ENCODE data around the gene OLAH. TPM values are rescaled to one million over a fixed set of nuclear protein-coding genes. Genes with fewer than 3 reads are reported as not detected.

The OLAH gene
- total RNA-seq, 6 experiments from 2014 or later, result 1.2 TPM; not detected in 5

DNA sequence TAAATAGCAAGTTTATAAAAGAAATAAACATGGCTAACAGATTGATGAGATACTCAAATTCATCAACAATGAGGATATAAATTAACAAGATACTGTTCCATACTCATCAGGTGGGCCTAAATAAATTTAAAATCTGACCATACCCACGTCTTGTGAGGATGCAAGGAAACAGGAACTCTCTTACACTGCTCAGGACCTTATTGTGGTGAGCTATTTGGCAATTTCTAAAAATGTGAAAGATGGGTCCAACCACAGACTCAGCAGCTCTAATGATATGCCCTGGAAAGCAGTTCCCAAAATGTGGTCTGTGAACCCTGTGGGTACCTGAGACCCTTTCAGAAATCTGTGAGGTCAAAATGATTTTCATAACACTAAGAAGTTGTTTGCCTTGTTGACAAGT lies 74.9 kb downstream of the OLAH start:
- Histone ChIP-seq H3K4me3 (no peak overlapping the region), H3K36me3 (peaks cover 0 to 32% (median 6%) of the 10 kb centered on the region in 4 donors), H3K27me3 (no peaks in the 10 kb centered on the region), H3K9me3 (no peaks in the 10 kb centered on the region), H3K4me1 (no peaks in the 10 kb centered on the region), H3K27ac (no peak overlapping the region)
- ATAC-seq, result no peak
- WGBS (ENCODE audit: insufficient coverage, low coverage, low lambda C conversion rate, missing lambda C conversion rate), result 80% methylated on average over 1 of the region's 1 CpG
- intact Hi-C loops (cut with DNase I), result no loop called here
- no peak for DNase-seq
- TF ChIP-seq POLR2A (IDR thresholded peaks at IDR 0.05), result no peak
- TF ChIP-seq, protein P1, sequence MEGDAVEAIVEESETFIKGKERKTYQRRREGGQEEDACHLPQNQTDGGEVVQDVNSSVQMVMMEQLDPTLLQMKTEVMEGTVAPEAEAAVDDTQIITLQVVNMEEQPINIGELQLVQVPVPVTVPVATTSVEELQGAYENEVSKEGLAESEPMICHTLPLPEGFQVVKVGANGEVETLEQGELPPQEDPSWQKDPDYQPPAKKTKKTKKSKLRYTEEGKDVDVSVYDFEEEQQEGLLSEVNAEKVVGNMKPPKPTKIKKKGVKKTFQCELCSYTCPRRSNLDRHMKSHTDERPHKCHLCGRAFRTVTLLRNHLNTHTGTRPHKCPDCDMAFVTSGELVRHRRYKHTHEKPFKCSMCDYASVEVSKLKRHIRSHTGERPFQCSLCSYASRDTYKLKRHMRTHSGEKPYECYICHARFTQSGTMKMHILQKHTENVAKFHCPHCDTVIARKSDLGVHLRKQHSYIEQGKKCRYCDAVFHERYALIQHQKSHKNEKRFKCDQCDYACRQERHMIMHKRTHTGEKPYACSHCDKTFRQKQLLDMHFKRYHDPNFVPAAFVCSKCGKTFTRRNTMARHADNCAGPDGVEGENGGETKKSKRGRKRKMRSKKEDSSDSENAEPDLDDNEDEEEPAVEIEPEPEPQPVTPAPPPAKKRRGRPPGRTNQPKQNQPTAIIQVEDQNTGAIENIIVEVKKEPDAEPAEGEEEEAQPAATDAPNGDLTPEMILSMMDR (IDR thresholded peaks at IDR 0.05), result no peak

GRCh38 chr10:15120523-15120922 lies 76.8 kb downstream of the OLAH start:
- no peaks in the 10 kb centered on the region for H3K27me3 ChIP-seq
- TF ChIP-seq, protein P1 (IDR thresholded peaks at IDR 0.05), result no peak
- no peak for TF ChIP-seq POLR2A (IDR thresholded peaks at IDR 0.05)
- no peak overlapping the region for H3K4me3 ChIP-seq
- intact Hi-C loops (cut with DNase I), result no loop called here
- H3K36me3 ChIP-seq, result peaks cover 0 to 42% (median 10%) of the 10 kb centered on the region in 4 donors
- no peak for DNase-seq
- H3K9me3 ChIP-seq, result no peaks in the 10 kb centered on the region
- no peaks in the 10 kb centered on the region for H3K4me1 ChIP-seq
- ATAC-seq, result no peak
- no peak overlapping the region for H3K27ac ChIP-seq
- 91% methylated on average over 3 of the region's 5 CpGs for WGBS (ENCODE audit: insufficient coverage, low coverage, low lambda C conversion rate, missing lambda C conversion rate)

DNA sequence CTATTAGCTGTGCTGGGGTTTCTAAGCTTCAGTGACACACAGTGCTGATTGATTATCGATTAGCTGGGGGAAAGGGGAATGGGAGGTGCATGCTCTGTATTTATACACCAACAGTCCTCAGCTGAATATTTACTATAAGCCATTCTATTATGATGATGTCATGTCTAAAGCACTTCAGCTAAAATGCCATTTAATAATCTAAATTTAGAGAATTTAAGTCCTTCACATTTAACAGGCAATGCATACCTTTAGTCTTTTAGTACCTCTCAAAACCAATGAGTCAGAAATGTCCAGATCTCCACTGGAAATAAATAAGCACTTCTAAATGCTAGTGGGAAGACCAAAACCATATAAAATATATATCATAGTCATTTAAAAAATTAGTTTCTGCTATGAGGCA lies 78.0 kb downstream of the OLAH start:
- no peaks in the 10 kb centered on the region for H3K27me3 ChIP-seq
- ATAC-seq (no peak), DNase-seq (no peak)
- no peak overlapping the region for H3K4me3 ChIP-seq
- peaks cover 0 to 49% (median 10%) of the 10 kb centered on the region in 4 donors for H3K36me3 ChIP-seq
- H3K27ac ChIP-seq, result no peak overlapping the region
- H3K4me1 ChIP-seq, result no peaks in the 10 kb centered on the region
- H3K9me3 ChIP-seq, result no peaks in the 10 kb centered on the region
- intact Hi-C loops (cut with DNase I), result no loop called here
- WGBS (ENCODE audit: insufficient coverage, low coverage, low lambda C conversion rate, missing lambda C conversion rate), result 100% methylated on average over 1 of the region's 1 CpG
- TF ChIP-seq, protein P1 (IDR thresholded peaks at IDR 0.05), result no peak
- TF ChIP-seq POLR2A (IDR thresholded peaks at IDR 0.05), result no peak

DNA sequence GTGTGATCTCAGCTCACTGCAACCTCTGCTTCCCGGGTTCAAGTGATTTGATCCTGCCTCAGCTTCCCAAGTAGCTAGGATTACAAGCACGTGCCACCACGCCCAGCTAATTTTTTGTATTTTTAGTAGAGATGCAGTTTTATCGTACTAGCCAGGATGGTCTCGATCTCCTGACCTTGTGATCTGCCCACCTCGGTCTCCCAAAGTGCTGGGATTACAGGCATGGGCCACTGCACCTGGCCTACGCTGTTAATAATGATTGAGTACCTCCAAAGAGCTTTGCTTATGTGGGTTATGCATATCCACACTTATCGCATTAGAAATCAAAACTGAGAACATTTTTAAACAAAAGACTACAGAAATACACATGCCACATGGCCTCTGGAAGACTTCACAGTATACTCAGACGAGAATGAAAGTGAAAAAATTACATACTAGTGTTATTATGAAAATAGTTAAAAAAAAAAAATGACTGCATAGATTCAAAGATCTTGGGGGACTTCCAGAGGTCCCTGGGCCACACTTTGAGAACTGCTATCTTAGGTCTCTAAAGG lies 78.8 kb downstream of the OLAH start:
- ATAC-seq (no peak), DNase-seq (no peak)
- Histone ChIP-seq H3K36me3 (peaks cover 0 to 50% (median 10%) of the 10 kb centered on the region in 4 donors), H3K9me3 (no peaks in the 10 kb centered on the region), H3K4me1 (no peaks in the 10 kb centered on the region), H3K27me3 (no peaks in the 10 kb centered on the region), H3K27ac (no peak overlapping the region), H3K4me3 (no peak overlapping the region)
- intact Hi-C loops (cut with DNase I), result no loop called here
- TF ChIP-seq POLR2A (IDR thresholded peaks at IDR 0.05), result no peak
- TF ChIP-seq, protein P1 (IDR thresholded peaks at IDR 0.05), result no peak
- 90% methylated on average over 9 of the region's 9 CpGs for WGBS (ENCODE audit: insufficient coverage, low coverage, low lambda C conversion rate, missing lambda C conversion rate)

Other genes starting within 250 kb of the OLAH start
- gene CDNF, start 205.9 kb upstream of the OLAH start, total RNA-seq, result 1 to 10 TPM in 5 of 6 experiments, under 1 TPM in 1; 0.93 to 4.5 (median 3.7) TPM
- gene HSPA14, start 205.6 kb upstream of the OLAH start, total RNA-seq, result 1 to 10 TPM; 2.7 to 8.6 (median 4.9) TPM
- gene MSANTD7, start 205.6 kb upstream of the OLAH start, total RNA-seq, result 1 to 10 TPM; 2.2 to 6.0 (median 3.2) TPM
- 1 to 10 TPM; 2.8 to 6.0 (median 4.1) TPM for gene SUV39H2, start 165.1 kb upstream of the OLAH start, total RNA-seq
- 1 to 10 TPM; 1.7 to 5.0 (median 3.0) TPM for gene DCLRE1C, start 89.8 kb upstream of the OLAH start, total RNA-seq
- under 1 TPM in 1 of 6 experiments, not detected in 5; 0.51 TPM for gene MEIG1, start 84.6 kb upstream of the OLAH start, total RNA-seq
- gene ACBD7, start 44.8 kb downstream of the OLAH start, total RNA-seq, result under 1 TPM in 2 of 6 experiments, not detected in 4; 0.16 to 0.18 TPM
- 1 to 10 TPM; 5.4 to 9.4 (median 6.9) TPM for gene RPP38, start 53.4 kb downstream of the OLAH start, total RNA-seq
- 10 to 100 TPM; 18.1 to 34.5 (median 30.8) TPM for gene NMT2, start 124.8 kb downstream of the OLAH start, total RNA-seq